ENCODE results near the gene TMPRSS4.

GRCh38 chr11:118170882-118171268 lies 94.0 kb downstream of the TMPRSS4 start:
- TF ChIP-seq, protein P1, sequence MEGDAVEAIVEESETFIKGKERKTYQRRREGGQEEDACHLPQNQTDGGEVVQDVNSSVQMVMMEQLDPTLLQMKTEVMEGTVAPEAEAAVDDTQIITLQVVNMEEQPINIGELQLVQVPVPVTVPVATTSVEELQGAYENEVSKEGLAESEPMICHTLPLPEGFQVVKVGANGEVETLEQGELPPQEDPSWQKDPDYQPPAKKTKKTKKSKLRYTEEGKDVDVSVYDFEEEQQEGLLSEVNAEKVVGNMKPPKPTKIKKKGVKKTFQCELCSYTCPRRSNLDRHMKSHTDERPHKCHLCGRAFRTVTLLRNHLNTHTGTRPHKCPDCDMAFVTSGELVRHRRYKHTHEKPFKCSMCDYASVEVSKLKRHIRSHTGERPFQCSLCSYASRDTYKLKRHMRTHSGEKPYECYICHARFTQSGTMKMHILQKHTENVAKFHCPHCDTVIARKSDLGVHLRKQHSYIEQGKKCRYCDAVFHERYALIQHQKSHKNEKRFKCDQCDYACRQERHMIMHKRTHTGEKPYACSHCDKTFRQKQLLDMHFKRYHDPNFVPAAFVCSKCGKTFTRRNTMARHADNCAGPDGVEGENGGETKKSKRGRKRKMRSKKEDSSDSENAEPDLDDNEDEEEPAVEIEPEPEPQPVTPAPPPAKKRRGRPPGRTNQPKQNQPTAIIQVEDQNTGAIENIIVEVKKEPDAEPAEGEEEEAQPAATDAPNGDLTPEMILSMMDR (conservative IDR thresholded peaks at IDR 0.05; ENCODE audit: low read depth, low read length) = no peak
- no peak for TF ChIP-seq EZH2phosphoT487 (IDR thresholded peaks at IDR 0.05; ENCODE audit: borderline replicate concordance, low read length)

Data from PC-3 (cell line).